ENCODE data around the gene QSOX1. TPM values are rescaled to one million over a fixed set of nuclear protein-coding genes. Genes with fewer than 3 reads are reported as not detected.

The QSOX1 gene
- total RNA-seq, 4 donors from 2014 or later, result 19.6 to 45.2 (median 28.4) TPM

GRCh38 chr1:180213401-180214170 lies 58.9 kb downstream of the QSOX1 start:
- H3K9me3 ChIP-seq, result no peaks in the 10 kb centered on the region
- DNase-seq, result no peak
- WGBS, 2 donors, result 81 to 83% methylated on average over 15 of the region's 15 CpGs
- TF ChIP-seq POLR2A (IDR thresholded peaks at IDR 0.05), result no peak
- TF ChIP-seq, protein P1, sequence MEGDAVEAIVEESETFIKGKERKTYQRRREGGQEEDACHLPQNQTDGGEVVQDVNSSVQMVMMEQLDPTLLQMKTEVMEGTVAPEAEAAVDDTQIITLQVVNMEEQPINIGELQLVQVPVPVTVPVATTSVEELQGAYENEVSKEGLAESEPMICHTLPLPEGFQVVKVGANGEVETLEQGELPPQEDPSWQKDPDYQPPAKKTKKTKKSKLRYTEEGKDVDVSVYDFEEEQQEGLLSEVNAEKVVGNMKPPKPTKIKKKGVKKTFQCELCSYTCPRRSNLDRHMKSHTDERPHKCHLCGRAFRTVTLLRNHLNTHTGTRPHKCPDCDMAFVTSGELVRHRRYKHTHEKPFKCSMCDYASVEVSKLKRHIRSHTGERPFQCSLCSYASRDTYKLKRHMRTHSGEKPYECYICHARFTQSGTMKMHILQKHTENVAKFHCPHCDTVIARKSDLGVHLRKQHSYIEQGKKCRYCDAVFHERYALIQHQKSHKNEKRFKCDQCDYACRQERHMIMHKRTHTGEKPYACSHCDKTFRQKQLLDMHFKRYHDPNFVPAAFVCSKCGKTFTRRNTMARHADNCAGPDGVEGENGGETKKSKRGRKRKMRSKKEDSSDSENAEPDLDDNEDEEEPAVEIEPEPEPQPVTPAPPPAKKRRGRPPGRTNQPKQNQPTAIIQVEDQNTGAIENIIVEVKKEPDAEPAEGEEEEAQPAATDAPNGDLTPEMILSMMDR (IDR thresholded peaks at IDR 0.05), result no peak
- H3K27me3 ChIP-seq, result no peaks in the 10 kb centered on the region
- no peak overlapping the region for H3K27ac ChIP-seq
- intact Hi-C loops (cut with DNase I), result no loop called here
- H3K4me1 ChIP-seq, result no peaks in the 10 kb centered on the region
- no peak overlapping the region for H3K4me3 ChIP-seq (replicated peaks in 1 of 3)
- no peaks in the 10 kb centered on the region for H3K36me3 ChIP-seq

- no peaks in the 10 kb centered on the region for H3K9me3 ChIP-seq
- intact Hi-C loops (cut with DNase I), result no loop called here
- no peak overlapping the region for H3K27ac ChIP-seq
- DNase-seq, result no peak
- H3K27me3 ChIP-seq, result no peaks in the 10 kb centered on the region
- no peaks in the 10 kb centered on the region for H3K36me3 ChIP-seq
- TF ChIP-seq, protein P1 (IDR thresholded peaks at IDR 0.05), result no peak
- no peak for TF ChIP-seq POLR2A (IDR thresholded peaks at IDR 0.05)
- no peaks in the 10 kb centered on the region for H3K4me1 ChIP-seq
- 87 to 90% methylated on average over 22 of the region's 22 CpGs for WGBS, 2 donors
- H3K4me3 ChIP-seq (replicated peaks in 1 of 3), result no peak overlapping the region
Observed at GRCh38 chr1:180215856-180216625, 61.4 kb downstream of the QSOX1 start.

GRCh38 chr1:180217006-180217405 lies 62.3 kb downstream of the QSOX1 start:
- no peak for TF ChIP-seq POLR2A (IDR thresholded peaks at IDR 0.05)
- TF ChIP-seq, protein P1 (IDR thresholded peaks at IDR 0.05), result no peak
- no peaks in the 10 kb centered on the region for H3K36me3 ChIP-seq
- H3K4me3 ChIP-seq (replicated peaks in 1 of 3), result no peak overlapping the region
- WGBS, 2 donors, result 86 to 91% methylated on average over 2 to 7 of the region's 7 CpGs
- H3K9me3 ChIP-seq, result no peaks in the 10 kb centered on the region
- H3K27me3 ChIP-seq, result no peaks in the 10 kb centered on the region
- no peaks in the 10 kb centered on the region for H3K4me1 ChIP-seq
- no peak for DNase-seq
- intact Hi-C loops (cut with DNase I), result no loop called here
- no peak overlapping the region for H3K27ac ChIP-seq

- no peaks in the 10 kb centered on the region for H3K9me3 ChIP-seq
- no peak for DNase-seq
- no peaks in the 10 kb centered on the region for H3K4me1 ChIP-seq
- H3K27ac ChIP-seq, result no peak overlapping the region
- WGBS, 2 donors, result 83% methylated on average over 19 to 20 of the region's 20 CpGs
- H3K36me3 ChIP-seq, result no peaks in the 10 kb centered on the region
- no peaks in the 10 kb centered on the region for H3K27me3 ChIP-seq
- no peak overlapping the region for H3K4me3 ChIP-seq (replicated peaks in 1 of 3)
- TF ChIP-seq, protein P1 (IDR thresholded peaks at IDR 0.05), result no peak
- TF ChIP-seq POLR2A (IDR thresholded peaks at IDR 0.05), result no peak
- intact Hi-C loops (cut with DNase I), result no loop called here
Observed at GRCh38 chr1:180218806-180219765, 64.4 kb downstream of the QSOX1 start.

All from thyroid gland (tissue), 4 donors.